ENCODE results near the gene GPC1.

The GPC1 gene

DNA sequence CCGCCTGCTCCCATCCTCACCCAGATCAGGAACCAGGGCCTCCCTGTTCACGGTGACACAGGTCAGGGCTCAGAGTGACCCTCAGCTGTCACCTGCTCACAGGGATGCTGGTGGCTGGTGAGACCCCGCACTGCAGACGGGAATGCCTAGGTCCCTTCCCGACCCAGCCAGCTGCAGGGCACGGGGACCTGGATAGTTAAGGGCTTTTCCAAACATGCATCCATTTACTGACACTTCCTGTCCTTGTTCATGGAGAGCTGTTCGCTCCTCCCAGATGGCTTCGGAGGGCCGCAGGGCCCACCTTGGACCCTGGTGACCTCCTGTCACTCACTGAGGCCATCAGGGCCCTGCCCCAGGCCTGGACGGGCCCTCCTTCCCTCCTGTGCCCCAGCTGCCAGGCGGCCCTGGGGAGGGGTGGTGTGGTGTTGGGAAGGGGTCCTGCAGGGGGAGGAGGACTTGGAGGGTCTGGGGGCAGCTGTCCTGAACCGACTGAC is 31.7 kb downstream of the GPC1 start:
- Histone ChIP-seq H3K79me2 (ENCODE audit: control insufficient read depth, insufficient read depth, low read length, poor library complexity) (no peaks in the 10 kb centered on the region), H3K27ac (ENCODE audit: low read depth, low read length) (no peak overlapping the region), H3K18ac (ENCODE audit: low read length) (no peak overlapping the region), H3K9me3 (ENCODE audit: insufficient read depth, low read depth, low read length) (peaks cover 6% of the 10 kb centered on the region), H2BK120ac (ENCODE audit: insufficient read depth, low read length, poor library complexity) (no peak overlapping the region), H3K23ac (ENCODE audit: low read length) (no peak overlapping the region), H4K91ac (ENCODE audit: low read depth, low read length) (no peak overlapping the region), H3K4me2 (ENCODE audit: low read length) (no peak overlapping the region), H4K8ac (ENCODE audit: low read depth, low read length) (no peak overlapping the region), H3K4me3 (ENCODE audit: low read depth, low read length) (no peak overlapping the region), H2AFZ (ENCODE audit: insufficient read depth, low read length, poor library complexity) (no peak overlapping the region), H3K9ac (ENCODE audit: low read length) (no peak overlapping the region), H3K79me1 (ENCODE audit: low read length) (no peaks in the 10 kb centered on the region), H4K12ac (ENCODE audit: low read depth, low read length) (no peak overlapping the region), H3K27me3 (ENCODE audit: insufficient read depth, low read length) (no peaks in the 10 kb centered on the region), H3K14ac (ENCODE audit: low read length) (no peak overlapping the region), H3K4me1 (ENCODE audit: control insufficient read depth in 1 of 2, insufficient read depth in 2 of 2, low read length in 2 of 2) (peaks cover under 1 to 3% of the 10 kb centered on the region in 2 experiments), H2BK5ac (ENCODE audit: low read depth, low read length, poor library complexity) (no peak overlapping the region), H3K36me3 (ENCODE audit: control insufficient read depth in 1 of 2, insufficient read depth in 2 of 2, low read length in 2 of 2) (peaks cover 33 to 37% of the 10 kb centered on the region in 2 experiments), H2AK5ac (ENCODE audit: low read length) (no peak overlapping the region), H3K4ac (ENCODE audit: low read depth, low read length) (no peak overlapping the region), H2BK12ac (ENCODE audit: low read length) (no peak overlapping the region)
- no peak for DNase-seq
- no CpG with 5 or more reads among the region's 12 CpGs for WGBS (ENCODE audit: extremely low coverage, insufficient coverage, insufficient read length)

DNA sequence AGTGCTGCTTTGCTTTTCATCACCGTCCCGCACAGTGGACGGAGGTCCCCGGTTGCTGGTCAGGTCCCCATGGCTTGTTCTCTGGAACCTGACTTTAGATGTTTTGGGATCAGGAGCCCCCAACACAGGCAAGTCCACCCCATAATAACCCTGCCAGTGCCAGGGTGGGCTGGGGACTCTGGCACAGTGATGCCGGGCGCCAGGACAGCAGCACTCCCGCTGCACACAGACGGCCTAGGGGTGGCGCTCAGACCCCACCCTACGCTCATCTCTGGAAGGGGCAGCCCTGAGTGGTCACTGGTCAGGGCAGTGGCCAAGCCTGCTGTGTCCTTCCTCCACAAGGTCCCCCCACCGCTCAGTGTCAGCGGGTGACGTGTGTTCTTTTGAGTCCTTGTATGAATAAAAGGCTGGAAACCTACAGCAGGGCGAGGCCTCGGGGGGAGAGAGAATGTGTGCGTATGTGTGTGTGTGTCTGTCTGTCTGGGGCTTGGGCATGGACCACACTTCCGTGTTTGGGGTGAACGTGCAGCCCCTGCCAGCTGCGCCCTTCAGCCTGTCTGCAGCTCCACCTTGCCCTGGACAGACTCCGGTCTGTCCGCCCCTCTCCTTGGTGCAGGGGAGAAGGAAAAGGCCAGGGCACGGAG is 32.3 kb downstream of the GPC1 start:
- Histone ChIP-seq H3K4me3 (ENCODE audit: low read depth, low read length) (no peak overlapping the region), H3K27me3 (ENCODE audit: insufficient read depth, low read length) (no peaks in the 10 kb centered on the region), H3K23ac (ENCODE audit: low read length) (no peak overlapping the region), H3K4me1 (ENCODE audit: control insufficient read depth in 1 of 2, insufficient read depth in 2 of 2, low read length in 2 of 2) (peaks cover 4 to 6% of the 10 kb centered on the region in 2 experiments), H3K18ac (ENCODE audit: low read length) (no peak overlapping the region), H2BK120ac (ENCODE audit: insufficient read depth, low read length, poor library complexity) (no peak overlapping the region), H2AK5ac (ENCODE audit: low read length) (no peak overlapping the region), H3K79me2 (ENCODE audit: control insufficient read depth, insufficient read depth, low read length, poor library complexity) (no peaks in the 10 kb centered on the region), H3K4ac (ENCODE audit: low read depth, low read length) (no peak overlapping the region), H4K12ac (ENCODE audit: low read depth, low read length) (no peak overlapping the region), H3K79me1 (ENCODE audit: low read length) (no peaks in the 10 kb centered on the region), H3K9ac (ENCODE audit: low read length) (no peak overlapping the region), H3K14ac (ENCODE audit: low read length) (no peak overlapping the region), H2BK5ac (ENCODE audit: low read depth, low read length, poor library complexity) (no peak overlapping the region), H3K4me2 (ENCODE audit: low read length) (no peak overlapping the region), H2AFZ (ENCODE audit: insufficient read depth, low read length, poor library complexity) (no peak overlapping the region), H4K8ac (ENCODE audit: low read depth, low read length) (no peak overlapping the region), H3K36me3 (ENCODE audit: control insufficient read depth in 1 of 2, insufficient read depth in 2 of 2, low read length in 2 of 2) (peaks cover 28 to 31% of the 10 kb centered on the region in 2 experiments), H4K91ac (ENCODE audit: low read depth, low read length) (no peak overlapping the region), H2BK12ac (ENCODE audit: low read length) (no peak overlapping the region), H3K27ac (ENCODE audit: low read depth, low read length) (no peak overlapping the region), H3K9me3 (ENCODE audit: insufficient read depth, low read depth, low read length) (peaks cover 6% of the 10 kb centered on the region)
- WGBS (ENCODE audit: extremely low coverage, insufficient coverage, insufficient read length), result no CpG with 5 or more reads among the region's 22 CpGs
- peak in 1 of 2 donors; percentile 17 for DNase-seq

DNA sequence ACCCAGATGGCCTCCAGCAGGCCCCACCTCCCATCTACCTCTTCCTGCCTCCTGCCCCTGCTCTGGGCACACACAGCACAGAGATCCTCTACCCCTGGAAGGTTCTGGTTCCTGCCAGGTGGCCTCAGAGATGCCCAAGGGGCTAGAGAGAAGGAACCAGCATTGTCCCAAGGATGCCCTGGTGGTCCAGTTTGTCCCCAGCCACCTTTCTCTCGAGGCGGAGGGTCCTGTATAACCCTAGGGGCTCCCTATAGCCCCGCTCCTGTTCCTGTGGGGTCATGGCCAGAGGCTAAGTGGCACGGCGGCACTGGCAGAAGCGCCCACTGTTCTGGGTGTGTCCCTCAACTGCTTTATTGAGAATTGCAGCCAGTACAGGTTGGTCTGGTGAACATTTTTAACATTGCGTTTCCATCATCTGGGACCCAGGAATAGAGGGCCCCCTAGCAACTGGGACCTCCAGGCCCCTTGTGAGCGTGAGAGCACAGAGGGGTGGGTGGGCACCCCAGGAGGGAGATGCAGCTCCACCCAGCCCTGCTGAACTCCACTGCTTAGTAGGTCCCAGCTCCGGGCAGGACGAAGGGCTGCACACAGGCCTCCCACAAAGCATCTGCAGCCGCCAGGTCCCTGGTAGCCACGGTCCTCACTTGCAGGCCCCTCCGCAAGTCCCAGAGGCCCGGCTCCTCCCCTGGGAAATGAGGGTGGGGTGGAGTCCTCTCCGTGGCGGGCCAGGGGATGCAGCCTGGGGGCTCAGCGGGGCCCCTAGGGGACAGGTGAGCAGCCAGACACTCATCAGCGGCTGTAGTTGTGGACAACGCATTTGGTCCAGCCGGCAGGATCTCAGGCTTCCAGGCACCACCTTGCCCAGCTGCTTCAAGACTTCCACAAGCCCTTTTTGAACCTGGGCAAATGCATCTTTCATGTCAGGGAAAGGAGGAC is 33.1 kb downstream of the GPC1 start:
- Histone ChIP-seq H2AFZ (ENCODE audit: insufficient read depth, low read length, poor library complexity) (no peak overlapping the region), H3K18ac (ENCODE audit: low read length) (no peak overlapping the region), H3K23ac (ENCODE audit: low read length) (no peak overlapping the region), H3K4ac (ENCODE audit: low read depth, low read length) (no peak overlapping the region), H3K36me3 (ENCODE audit: control insufficient read depth in 1 of 2, insufficient read depth in 2 of 2, low read length in 2 of 2) (peaks cover 23 to 27% of the 10 kb centered on the region in 2 experiments), H2BK12ac (ENCODE audit: low read length) (no peak overlapping the region), H3K4me3 (ENCODE audit: low read depth, low read length) (no peak overlapping the region), H2BK120ac (ENCODE audit: insufficient read depth, low read length, poor library complexity) (no peak overlapping the region), H4K12ac (ENCODE audit: low read depth, low read length) (no peak overlapping the region), H3K4me2 (ENCODE audit: low read length) (no peak overlapping the region), H4K91ac (ENCODE audit: low read depth, low read length) (no peak overlapping the region), H3K27me3 (ENCODE audit: insufficient read depth, low read length) (no peaks in the 10 kb centered on the region), H3K27ac (ENCODE audit: low read depth, low read length) (no peak overlapping the region), H2AK5ac (ENCODE audit: low read length) (no peak overlapping the region), H2BK5ac (ENCODE audit: low read depth, low read length, poor library complexity) (no peak overlapping the region), H3K4me1 (ENCODE audit: control insufficient read depth in 1 of 2, insufficient read depth in 2 of 2, low read length in 2 of 2) (peaks cover 4 to 6% of the 10 kb centered on the region in 2 experiments), H3K14ac (ENCODE audit: low read length) (no peak overlapping the region), H3K9ac (ENCODE audit: low read length) (no peak overlapping the region), H3K9me3 (ENCODE audit: insufficient read depth, low read depth, low read length) (peaks cover 6% of the 10 kb centered on the region), H4K8ac (ENCODE audit: low read depth, low read length) (no peak overlapping the region), H3K79me1 (ENCODE audit: low read length) (no peaks in the 10 kb centered on the region), H3K79me2 (ENCODE audit: control insufficient read depth, insufficient read depth, low read length, poor library complexity) (no peaks in the 10 kb centered on the region)
- WGBS (ENCODE audit: extremely low coverage, insufficient coverage, insufficient read length), result no CpG with 5 or more reads among the region's 20 CpGs
- peak in 1 of 2 donors; percentile 21 for DNase-seq

DNA sequence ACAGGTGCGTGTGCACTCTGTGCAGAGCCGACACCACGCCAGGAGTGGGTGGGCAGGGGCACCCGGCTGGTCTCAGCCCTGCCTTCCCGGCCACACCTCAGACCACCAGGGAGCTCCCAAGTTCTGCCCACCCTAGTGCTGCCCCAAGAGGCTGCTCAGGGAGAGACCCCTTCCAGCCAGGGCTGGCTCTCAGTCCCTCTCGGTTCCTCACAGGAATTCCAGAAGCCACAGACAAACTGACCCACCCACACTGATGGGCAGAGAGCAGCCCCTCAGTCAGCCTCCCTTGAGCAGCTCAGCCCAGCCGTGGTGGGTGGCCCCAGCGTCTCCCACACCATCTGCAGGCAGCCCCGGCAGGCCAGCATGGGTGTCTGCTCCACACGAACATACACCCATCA is 33.8 kb downstream of the GPC1 start:
- Histone ChIP-seq H2BK12ac (ENCODE audit: low read length) (no peak overlapping the region), H2AFZ (ENCODE audit: insufficient read depth, low read length, poor library complexity) (no peak overlapping the region), H2AK5ac (ENCODE audit: low read length) (no peak overlapping the region), H3K27ac (ENCODE audit: low read depth, low read length) (no peak overlapping the region), H3K14ac (ENCODE audit: low read length) (no peak overlapping the region), H3K4ac (ENCODE audit: low read depth, low read length) (no peak overlapping the region), H3K9me3 (ENCODE audit: insufficient read depth, low read depth, low read length) (peaks cover 5% of the 10 kb centered on the region), H3K18ac (ENCODE audit: low read length) (no peak overlapping the region), H3K79me1 (ENCODE audit: low read length) (no peaks in the 10 kb centered on the region), H4K8ac (ENCODE audit: low read depth, low read length) (no peak overlapping the region), H3K9ac (ENCODE audit: low read length) (no peak overlapping the region), H3K27me3 (ENCODE audit: insufficient read depth, low read length) (no peaks in the 10 kb centered on the region), H3K4me1 (ENCODE audit: control insufficient read depth in 1 of 2, insufficient read depth in 2 of 2, low read length in 2 of 2) (peaks cover 4 to 6% of the 10 kb centered on the region in 2 experiments), H2BK120ac (ENCODE audit: insufficient read depth, low read length, poor library complexity) (no peak overlapping the region), H3K4me3 (ENCODE audit: low read depth, low read length) (no peak overlapping the region), H4K12ac (ENCODE audit: low read depth, low read length) (no peak overlapping the region), H4K91ac (ENCODE audit: low read depth, low read length) (no peak overlapping the region), H3K36me3 (ENCODE audit: control insufficient read depth in 1 of 2, insufficient read depth in 2 of 2, low read length in 2 of 2) (peaks cover 17 to 21% of the 10 kb centered on the region in 2 experiments), H2BK5ac (ENCODE audit: low read depth, low read length, poor library complexity) (no peak overlapping the region), H3K23ac (ENCODE audit: low read length) (no peak overlapping the region), H3K4me2 (ENCODE audit: low read length) (no peak overlapping the region), H3K79me2 (ENCODE audit: control insufficient read depth, insufficient read depth, low read length, poor library complexity) (no peaks in the 10 kb centered on the region)
- WGBS (ENCODE audit: extremely low coverage, insufficient coverage, insufficient read length), result no CpG with 5 or more reads among the region's 10 CpGs
- DNase-seq, result no peak

Measured in trophoblast cell (in vitro differentiated cells and primary cell).